Spleen (tissue), 7 donors: ENCODE measurements around the gene SRCAP.

ENCODE experiments used
- POLR2A ChIP-seq, 3 donors: fragments of 450-650 bp; IDR thresholded peaks; one replicate each; pipeline ENCODE4 v1.5.1; 2017; ENCODE audit warnings: antibody characterized with exemption in 3 of 3, mild to moderate bottlenecking in 1 of 3
- TF ChIP-seq, protein P1 (sequence below), 11 experiments: fragments of 200-600 bp in 7 of 11; fragments of 450-650 bp in 4 of 11; sonication (generic) in 4 of 11; IDR thresholded peaks in 8 of 11; conservative IDR thresholded peaks in 3 of 11; 1 replicate in 7 of 11; 2 replicates in 4 of 11; pipeline versions ENCODE4 v1.4.0 to v1.8.0; 2016 to 2021; ENCODE audit warnings: antibody characterized with exemption in 11 of 11, inconsistent platforms in 4 of 11, mild to moderate bottlenecking in 1 of 11
- donor health status: DM: no; HTN: no; CAD: no; lungs with moderate emphysema.
- donor health status: DM: no; HTN: no; CAD: no.
- donor health status: DM: no; HTN: no; CAD: no.

- TF ChIP-seq, protein P1, sequence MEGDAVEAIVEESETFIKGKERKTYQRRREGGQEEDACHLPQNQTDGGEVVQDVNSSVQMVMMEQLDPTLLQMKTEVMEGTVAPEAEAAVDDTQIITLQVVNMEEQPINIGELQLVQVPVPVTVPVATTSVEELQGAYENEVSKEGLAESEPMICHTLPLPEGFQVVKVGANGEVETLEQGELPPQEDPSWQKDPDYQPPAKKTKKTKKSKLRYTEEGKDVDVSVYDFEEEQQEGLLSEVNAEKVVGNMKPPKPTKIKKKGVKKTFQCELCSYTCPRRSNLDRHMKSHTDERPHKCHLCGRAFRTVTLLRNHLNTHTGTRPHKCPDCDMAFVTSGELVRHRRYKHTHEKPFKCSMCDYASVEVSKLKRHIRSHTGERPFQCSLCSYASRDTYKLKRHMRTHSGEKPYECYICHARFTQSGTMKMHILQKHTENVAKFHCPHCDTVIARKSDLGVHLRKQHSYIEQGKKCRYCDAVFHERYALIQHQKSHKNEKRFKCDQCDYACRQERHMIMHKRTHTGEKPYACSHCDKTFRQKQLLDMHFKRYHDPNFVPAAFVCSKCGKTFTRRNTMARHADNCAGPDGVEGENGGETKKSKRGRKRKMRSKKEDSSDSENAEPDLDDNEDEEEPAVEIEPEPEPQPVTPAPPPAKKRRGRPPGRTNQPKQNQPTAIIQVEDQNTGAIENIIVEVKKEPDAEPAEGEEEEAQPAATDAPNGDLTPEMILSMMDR (IDR thresholded peaks at IDR 0.05 in 8 of 11, conservative IDR thresholded peaks at IDR 0.05 in 3 of 11), result no peak
- no peak for TF ChIP-seq POLR2A (IDR thresholded peaks at IDR 0.05)
Measured at GRCh38 chr16:30700971-30701370, 2.0 kb downstream of the SRCAP start.
